C4-2B (cell line): ENCODE measurements around the gene CSTPP1.

Source experiments
- ZFX ChIP-seq: fragments of 450-650 bp; IDR thresholded peaks from 2 replicates; pipeline ENCODE4 v1.6.1; 2017
- TF ChIP-seq, protein P1 (sequence below): fragments of 450-650 bp; conservative IDR thresholded peaks from 2 replicates; pipeline ENCODE4 v1.5.1; 2017; ENCODE audit warnings: mild to moderate bottlenecking

DNA sequence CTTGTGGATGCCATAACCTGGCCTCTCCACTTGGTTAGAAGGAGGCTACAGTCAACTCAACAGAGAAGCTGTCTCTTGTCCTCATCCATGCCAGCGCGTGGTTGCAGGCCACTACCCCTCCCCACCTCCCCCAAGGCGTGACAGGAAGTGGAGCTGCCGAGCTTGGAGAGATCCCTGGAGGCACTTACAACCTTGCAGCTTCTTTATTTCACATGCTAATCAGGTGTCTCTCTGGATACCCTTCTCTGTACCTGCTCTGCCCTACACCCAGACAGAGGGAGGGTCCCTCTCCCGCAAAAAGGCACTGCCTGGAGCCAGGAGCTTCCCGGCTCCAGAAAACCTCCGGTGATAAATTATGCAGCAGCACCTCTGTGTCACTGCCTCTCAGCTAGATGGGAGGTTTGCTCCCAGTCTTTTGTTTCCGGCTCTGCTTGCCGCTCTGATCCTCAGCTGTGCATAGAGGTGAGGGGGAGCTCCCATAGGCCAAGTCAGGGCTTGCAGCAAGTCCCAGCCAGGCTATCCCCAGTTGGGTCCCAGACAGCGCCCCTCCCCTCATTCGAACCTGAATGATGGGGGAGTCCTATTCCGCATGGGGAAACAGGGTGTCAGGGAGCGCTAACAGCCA lies 23.9 kb upstream of the CSTPP1 start:
- TF ChIP-seq, protein P1, sequence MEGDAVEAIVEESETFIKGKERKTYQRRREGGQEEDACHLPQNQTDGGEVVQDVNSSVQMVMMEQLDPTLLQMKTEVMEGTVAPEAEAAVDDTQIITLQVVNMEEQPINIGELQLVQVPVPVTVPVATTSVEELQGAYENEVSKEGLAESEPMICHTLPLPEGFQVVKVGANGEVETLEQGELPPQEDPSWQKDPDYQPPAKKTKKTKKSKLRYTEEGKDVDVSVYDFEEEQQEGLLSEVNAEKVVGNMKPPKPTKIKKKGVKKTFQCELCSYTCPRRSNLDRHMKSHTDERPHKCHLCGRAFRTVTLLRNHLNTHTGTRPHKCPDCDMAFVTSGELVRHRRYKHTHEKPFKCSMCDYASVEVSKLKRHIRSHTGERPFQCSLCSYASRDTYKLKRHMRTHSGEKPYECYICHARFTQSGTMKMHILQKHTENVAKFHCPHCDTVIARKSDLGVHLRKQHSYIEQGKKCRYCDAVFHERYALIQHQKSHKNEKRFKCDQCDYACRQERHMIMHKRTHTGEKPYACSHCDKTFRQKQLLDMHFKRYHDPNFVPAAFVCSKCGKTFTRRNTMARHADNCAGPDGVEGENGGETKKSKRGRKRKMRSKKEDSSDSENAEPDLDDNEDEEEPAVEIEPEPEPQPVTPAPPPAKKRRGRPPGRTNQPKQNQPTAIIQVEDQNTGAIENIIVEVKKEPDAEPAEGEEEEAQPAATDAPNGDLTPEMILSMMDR, result no peak
- TF ChIP-seq ZFX, result no peak
